K562 (cell line): ENCODE results near the gene IL20. TPM values are rescaled to one million over a fixed set of nuclear protein-coding genes. Genes with fewer than 3 reads are reported as not detected.
A peak's percentile ranks its signal among the peaks of the same experiment; 100 is the strongest.

Experiments
- ARID3A ChIP-seq: IDR thresholded peaks from 2 replicates; pipeline ENCODE4 v1.6.1; 2012; ENCODE audit warnings: low read depth, low read length, improper control_type of control experiment, borderline replicate concordance
- FOSL1 ChIP-seq: fragments of 200-800 bp; sonication (Bioruptor generic); conservative IDR thresholded peaks from 2 replicates; pipeline ENCODE4 v1.6.1; 2016; ENCODE audit warnings: missing genetic modification characterization, missing compliant biosample characterization
- GTF2B ChIP-seq: IDR thresholded peaks from 2 replicates; pipeline ENCODE4 v1.6.1; 2011; ENCODE audit not compliant: insufficient read length; ENCODE audit errors: extremely low read depth
- KAT7 ChIP-seq: sonication (generic); formaldehyde crosslinking; IDR thresholded peaks from 2 replicates; pipeline ENCODE4 v1.8.0; 2022; ENCODE audit warnings: missing genetic modification reagents, mild to moderate bottlenecking, borderline replicate concordance
- NELFE ChIP-seq: IDR thresholded peaks from 2 replicates; pipeline ENCODE4 v1.6.1; 2011; ENCODE audit warnings: mild to moderate bottlenecking; ENCODE audit not compliant: insufficient read depth, insufficient read length
- NFIX ChIP-seq: fragments of 250-450 bp; sonication (Bioruptor Pico); IDR thresholded peaks from 2 replicates; pipeline ENCODE4 v1.4.0; 2020; ENCODE audit warnings: low read depth, mild to moderate bottlenecking, moderate library complexity
- SMC3 ChIP-seq: conservative IDR thresholded peaks from 2 replicates; pipeline ENCODE4 v1.6.1; 2011; ENCODE audit warnings: low read depth, low read length, improper control_type of control experiment; ENCODE audit not compliant: insufficient read depth
- TARDBP ChIP-seq: fragments of 450-650 bp; IDR thresholded peaks from 2 replicates; pipeline ENCODE4 v1.6.1; 2016
- THRAP3 ChIP-seq: fragments of 450-650 bp; IDR thresholded peaks from 2 replicates; pipeline ENCODE4 v1.6.1; 2016; ENCODE audit warnings: mild to moderate bottlenecking, inconsistent platforms, borderline replicate concordance
- TOE1 ChIP-seq, 2 experiments: fragments of 450-650 bp in 1 of 2; sonication (generic) in 1 of 2; formaldehyde crosslinking in 1 of 2; IDR thresholded peaks; 2 replicates each; pipeline versions ENCODE4 v1.7.1 to v1.8.0; 2016 to 2022; ENCODE audit warnings: borderline replicate concordance in 2 of 2, mild to moderate bottlenecking in 2 of 2, antibody characterized with exemption in 1 of 2, inconsistent platforms in 1 of 2, low read depth in 1 of 2, missing genetic modification reagents in 1 of 2, moderate library complexity in 1 of 2
- U2AF1 ChIP-seq: fragments of 200-400 bp; formaldehyde crosslinking; optimal IDR thresholded peaks from 2 replicates; pipeline ENCODE3; 2017; ENCODE audit warnings: mild to moderate bottlenecking, low read depth, low read length, moderate library complexity
- ZNF263 ChIP-seq: sonication (generic); formaldehyde crosslinking; IDR thresholded peaks from 2 replicates; pipeline ENCODE4 v1.8.0; 2022; ENCODE audit warnings: mild to moderate bottlenecking, missing genetic modification reagents, borderline replicate concordance
- polyA plus RNA-seq, 8 experiments: library from polyadenylated mRNA; depleted of rRNA in 4 of 8; stranded (reverse) in 5 of 8; unstranded in 3 of 8; fragments of >200 nt; fragmentation: Nextera tagmentation in 2 of 8; fragmentation: Illumina TruSeq in 1 of 8; extraction: Ambion mirVana in 2 of 8; extraction: Trizol in 1 of 8; gene quantifications; 2 replicates each; pipeline versions ENCODE4 v1.2.1 to v1.2.3, GENCODE V29; 2011 to 2014; ENCODE audit warnings: inconsistent platforms in 1 of 8, missing spikeins in 1 of 8
- total RNA-seq, 7 experiments: library from RNA; depleted of rRNA in 6 of 7; stranded (reverse); fragments of >200 nt in 6 of 7; fragmentation: Illumina TruSeq in 2 of 7; extraction: Trizol in 2 of 7; gene quantifications; 2 replicates each; pipeline versions ENCODE4 v1.2.1 to v1.2.3, GENCODE V29; 2011 to 2021; ENCODE audit warnings: low replicate concordance in 1 of 7
- TF ChIP-seq, protein P1 (sequence below): fragments of 450-650 bp; IDR thresholded peaks from one replicate; pipeline ENCODE4 v1.6.1; 2018; ENCODE audit warnings: mild to moderate bottlenecking, moderate library complexity; ENCODE audit not compliant: partially characterized antibody

IL20 gene
- total and polyA plus RNA-seq, 9 of the 15 experiments (the other 6 are each of a cell fraction or from before 2014, with no cell fraction given) = not detected

DNA sequence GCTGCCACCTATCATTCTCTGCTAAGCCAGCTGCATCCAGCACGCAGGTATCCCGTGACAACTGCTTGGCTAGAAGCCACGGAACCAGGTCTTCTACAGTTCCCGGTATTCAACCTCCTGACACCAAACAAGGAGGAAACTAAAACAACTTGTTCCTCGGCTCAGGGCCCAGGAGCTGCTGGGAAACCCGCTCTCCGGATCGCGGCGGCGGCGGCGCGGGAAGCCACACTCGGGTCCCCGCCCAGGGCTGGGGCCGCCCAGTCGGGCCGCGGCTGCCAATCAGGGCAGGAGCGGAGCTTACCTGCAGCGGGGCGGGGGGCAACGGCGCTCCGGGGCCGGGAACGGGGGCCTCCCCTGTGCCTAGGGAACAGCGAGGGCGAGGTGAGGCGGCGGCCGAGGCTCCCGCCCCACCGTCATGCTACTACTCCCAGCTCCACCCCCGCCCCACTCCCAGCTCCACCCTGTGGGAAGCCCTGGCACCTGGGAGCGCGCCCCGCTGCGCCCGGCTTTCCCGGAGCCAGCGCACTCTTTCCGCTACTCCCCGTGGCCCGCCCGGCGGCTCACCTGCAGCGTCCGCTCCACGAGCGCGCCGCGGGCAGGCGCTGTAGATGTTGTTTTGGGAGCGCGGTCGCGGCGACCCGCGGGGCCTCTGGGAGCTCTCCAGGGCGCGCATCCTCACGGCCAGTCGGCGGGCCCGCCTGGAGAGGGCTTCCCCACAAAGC, 43.9 kb downstream of the IL20 start (continued):
- no peak for TF ChIP-seq KAT7 (CRISPR knock-in tag)
- TF ChIP-seq ZNF263 = no peak
- TF ChIP-seq, protein P1, sequence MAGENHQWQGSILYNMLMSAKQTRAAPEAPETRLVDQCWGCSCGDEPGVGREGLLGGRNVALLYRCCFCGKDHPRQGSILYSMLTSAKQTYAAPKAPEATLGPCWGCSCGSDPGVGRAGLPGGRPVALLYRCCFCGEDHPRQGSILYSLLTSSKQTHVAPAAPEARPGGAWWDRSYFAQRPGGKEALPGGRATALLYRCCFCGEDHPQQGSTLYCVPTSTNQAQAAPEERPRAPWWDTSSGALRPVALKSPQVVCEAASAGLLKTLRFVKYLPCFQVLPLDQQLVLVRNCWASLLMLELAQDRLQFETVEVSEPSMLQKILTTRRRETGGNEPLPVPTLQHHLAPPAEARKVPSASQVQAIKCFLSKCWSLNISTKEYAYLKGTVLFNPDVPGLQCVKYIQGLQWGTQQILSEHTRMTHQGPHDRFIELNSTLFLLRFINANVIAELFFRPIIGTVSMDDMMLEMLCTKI = no peak
- no peak for TF ChIP-seq NFIX (CRISPR knock-in tag)
- no peak for TF ChIP-seq ARID3A
- TF ChIP-seq TARDBP = no peak
- no peak for TF ChIP-seq TOE1 (IDR thresholded peaks at IDR 0.05; ENCODE audit: borderline replicate concordance)
- no peak for TF ChIP-seq TOE1 (CRISPR knock-in tag; IDR thresholded peaks at IDR 0.05; ENCODE audit: borderline replicate concordance, low read depth)
- TF ChIP-seq THRAP3 = no peak
- no peak for TF ChIP-seq GTF2B
- TF ChIP-seq U2AF1 = no peak
- TF ChIP-seq FOSL1 (tag) = 0 out of 2 replicates have a peak, but pooled peaks have one; percentile 20
- TF ChIP-seq SMC3 = peak; percentile 3; the same call in 1 of the 2 replicates
- no peak for TF ChIP-seq NELFE
